Activated T-helper 9 cell treated with anti-CD3 and anti-CD28 coated beads, Interleukin-2, amount 50 U/mL, for 16 hours (primary cell): ENCODE measurements around the gene MAFG.
"Not testable (repeated sequence)": the region's sequence is repeated elsewhere in the genome, so short reads cannot be mapped to it uniquely, and the experiment has no call there.

Experiments
- DNase-seq: peaks from one replicate; pipeline ENCODE4 v3.0.0-alpha.2; 2020; ENCODE audit warnings: low read depth

Gene MAFG

GRCh38 chr17:81958633-81959342, 31.3 kb upstream of the MAFG start:
- DNase-seq, result no peak

- DNase-seq, result no peak
These were observed 30.3 kb upstream of the MAFG start for GRCh38 chr17:81957691-81958432.

- no peak for DNase-seq
These were observed 29.4 kb upstream of the MAFG start for GRCh38 chr17:81956607-81957589.

GRCh38 chr17:81955756-81956544, 28.4 kb upstream of the MAFG start:
- no peak for DNase-seq

GRCh38 chr17:81955058-81955681, 27.6 kb upstream of the MAFG start:
- DNase-seq, result no peak

GRCh38 chr17:81954131-81955057, 26.9 kb upstream of the MAFG start:
- no peak for DNase-seq

- DNase-seq, result not testable (repeated sequence)
These were observed 25.9 kb upstream of the MAFG start for GRCh38 chr17:81953443-81953842.

GRCh38 chr17:81952792-81953228, 25.3 kb upstream of the MAFG start:
- no peak for DNase-seq

- DNase-seq, result no peak
These were observed 24.5 kb upstream of the MAFG start for GRCh38 chr17:81951785-81952684.

GRCh38 chr17:81950501-81950900, 23.0 kb upstream of the MAFG start:
- DNase-seq, result no peak

GRCh38 chr17:81948635-81949378, 21.3 kb upstream of the MAFG start:
- no peak for DNase-seq

GRCh38 chr17:81947189-81947588, 19.7 kb upstream of the MAFG start, which contains the start of gene MYADML2:
Gene MYADML2, minus strand, starts transcription at chr17:81947233. Its CDS starts 5,492 bp downstream, at chr17:81941741.
- DNase-seq, result no peak

- DNase-seq, result no peak
These were observed 17.3 kb upstream of the MAFG start for GRCh38 chr17:81944858-81945257.

- no peak for DNase-seq
These were observed 14.6 kb upstream of the MAFG start for GRCh38 chr17:81942167-81942553.

GRCh38 chr17:81941484-81942166, 14.1 kb upstream of the MAFG start:
- no peak for DNase-seq

- DNase-seq, result no peak
These were observed 13.3 kb upstream of the MAFG start for GRCh38 chr17:81940538-81941483.
